Cerebellar cortex (tissue), 1 donor: Measurements from ENCODE around the gene KCTD18.
A peak's percentile ranks its signal among the peaks of the same experiment; 100 is the strongest.

Experiments
- DNase-seq: peaks from one replicate; pipeline ENCODE4 v3.0.0-alpha.2; 2015; ENCODE audit warnings: low spot score

Gene KCTD18

GRCh38 chr2:200484934-200485333 lies 24.9 kb downstream of the KCTD18 start:
- DNase-seq = no peak

- DNase-seq = peak; percentile 26
Observed at GRCh38 chr2:200483729-200484198, 26.1 kb downstream of the KCTD18 start.

- DNase-seq = no peak
Observed at GRCh38 chr2:200482194-200482593, 27.7 kb downstream of the KCTD18 start.

GRCh38 chr2:200479692-200480265 lies 30.1 kb downstream of the KCTD18 start:
- DNase-seq = no peak

GRCh38 chr2:200477667-200478131 lies 32.2 kb downstream of the KCTD18 start:
- no peak for DNase-seq

GRCh38 chr2:200476836-200477235 lies 33.0 kb downstream of the KCTD18 start:
- DNase-seq = no peak

- no peak for DNase-seq
Observed at GRCh38 chr2:200475795-200476194, 34.1 kb downstream of the KCTD18 start.

- DNase-seq = no peak
Observed at GRCh38 chr2:200472853-200473464, 36.9 kb downstream of the KCTD18 start.

- no peak for DNase-seq
Observed at GRCh38 chr2:200471928-200472645, 37.8 kb downstream of the KCTD18 start.

GRCh38 chr2:200471324-200471848 lies 38.5 kb downstream of the KCTD18 start:
- DNase-seq = peak; percentile 70

GRCh38 chr2:200470230-200470629 lies 39.6 kb downstream of the KCTD18 start:
- no peak for DNase-seq

- DNase-seq = no peak
Observed at GRCh38 chr2:200469708-200470211, 40.1 kb downstream of the KCTD18 start.

- no peak for DNase-seq
Observed at GRCh38 chr2:200467806-200468681, 41.8 kb downstream of the KCTD18 start.

GRCh38 chr2:200466425-200467418 lies 43.1 kb downstream of the KCTD18 start:
- DNase-seq = no peak

- DNase-seq = no peak
Observed at GRCh38 chr2:200463452-200463851, 46.4 kb downstream of the KCTD18 start.

- no peak for DNase-seq
Observed at GRCh38 chr2:200461846-200462710, 47.8 kb downstream of the KCTD18 start.

GRCh38 chr2:200459101-200459500 lies 50.8 kb downstream of the KCTD18 start:
- DNase-seq = no peak

GRCh38 chr2:200456567-200456966 lies 53.3 kb downstream of the KCTD18 start:
- DNase-seq = no peak

GRCh38 chr2:200455958-200456421 lies 53.9 kb downstream of the KCTD18 start:
- DNase-seq = no peak
